Medulla oblongata (tissue), 1 donor: Measurements from ENCODE around the gene GPR142.
A peak's percentile ranks its signal among the peaks of the same experiment; 100 is the strongest.
"Not testable (repeated sequence)": the region's sequence is repeated elsewhere in the genome, so short reads cannot be mapped to it uniquely, and the experiment has no call there.

Experiments used
- DNase-seq: peaks from one replicate; pipeline ENCODE4 v3.0.0-alpha.2; 2015; ENCODE audit errors: extremely low spot score

GPR142 gene

DNA sequence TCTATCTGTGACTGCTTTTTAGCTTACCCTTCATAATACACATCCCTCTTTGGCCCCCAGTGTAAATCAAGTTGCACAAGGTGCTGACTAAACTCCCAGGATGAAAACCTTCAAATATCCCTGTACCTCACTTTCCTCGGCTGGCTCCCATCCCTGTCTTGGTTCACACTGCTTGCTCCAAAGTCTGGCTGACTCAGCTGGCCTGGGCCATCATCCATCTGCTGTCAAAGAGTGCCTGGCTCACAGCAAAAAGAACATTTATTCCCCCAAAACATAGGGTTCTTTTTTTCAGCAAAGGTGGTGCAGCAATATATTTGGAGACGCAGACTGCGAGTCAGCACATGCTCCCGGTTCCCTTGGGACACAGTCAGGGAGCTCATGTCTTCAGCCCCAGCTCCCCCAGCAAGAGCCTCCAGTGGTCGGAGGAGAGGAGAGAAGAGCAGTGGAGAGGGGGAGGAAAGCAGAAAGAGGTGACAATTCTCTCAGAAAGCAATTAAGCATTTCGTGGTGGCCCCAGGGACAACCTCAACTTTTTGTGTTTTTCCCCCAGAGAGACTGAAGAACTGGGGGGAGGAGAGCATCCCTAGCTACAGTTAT is 26.1 kb downstream of the GPR142 start:
- peak; percentile 42 for DNase-seq

DNA sequence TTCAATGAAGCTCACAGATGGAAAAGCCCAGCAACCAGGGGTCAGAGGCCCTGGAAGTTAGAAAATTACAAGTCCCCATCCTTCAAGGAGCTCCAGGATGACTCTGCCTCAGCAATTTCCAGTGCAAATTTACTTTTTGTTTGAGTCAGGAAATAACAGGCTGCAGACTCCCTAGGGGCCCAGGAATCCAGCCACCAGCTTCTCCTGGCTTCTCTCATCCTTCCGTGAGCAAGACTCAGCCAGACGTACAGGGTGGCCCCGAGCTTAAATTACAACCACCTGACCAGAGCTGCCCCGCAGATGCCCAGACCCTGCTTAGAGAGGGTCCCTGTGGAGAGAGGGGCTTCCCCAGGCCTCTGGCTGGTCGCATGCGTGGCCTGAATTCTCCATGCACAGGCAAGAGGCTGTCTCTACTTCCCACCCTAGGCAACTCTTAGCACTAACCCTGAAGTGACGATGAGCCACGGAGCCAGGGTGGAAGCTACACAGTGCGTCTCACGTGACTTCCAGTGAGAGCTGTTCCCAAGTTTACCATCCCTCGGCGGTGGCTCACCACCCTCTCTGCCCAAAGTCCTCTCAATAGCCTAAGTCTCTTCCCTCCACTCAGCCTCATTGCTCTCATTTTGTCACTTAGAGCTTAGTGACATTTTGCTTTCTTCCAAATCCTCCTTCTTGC is 27.1 kb downstream of the GPR142 start:
- no peak for DNase-seq

- DNase-seq = no peak
These were observed 27.7 kb downstream of the GPR142 start for GRCh38 chr17:74394977-74395376.

DNA sequence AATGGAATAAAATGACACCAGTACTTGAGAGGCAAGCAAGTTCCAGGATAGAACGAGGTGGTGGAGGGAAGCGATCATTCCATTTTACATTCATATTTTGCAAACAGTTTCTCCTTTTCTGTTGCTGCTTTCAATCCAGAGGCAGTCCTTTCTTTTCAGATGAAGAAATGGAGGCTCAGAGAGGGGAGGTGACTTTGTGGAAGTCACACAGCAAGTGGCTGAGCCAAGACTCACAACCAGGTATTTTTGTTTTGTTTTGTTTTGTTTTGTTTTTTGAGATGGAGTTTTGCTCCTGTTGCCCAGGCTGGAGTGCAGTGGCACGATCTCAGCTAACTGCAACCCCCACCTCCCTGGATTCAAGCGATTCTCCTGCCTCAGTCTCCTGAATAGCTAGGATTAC is 29.3 kb downstream of the GPR142 start:
- no peak for DNase-seq

GRCh38 chr17:74402048-74402447 is 34.7 kb downstream of the GPR142 start:
- no peak for DNase-seq

DNA sequence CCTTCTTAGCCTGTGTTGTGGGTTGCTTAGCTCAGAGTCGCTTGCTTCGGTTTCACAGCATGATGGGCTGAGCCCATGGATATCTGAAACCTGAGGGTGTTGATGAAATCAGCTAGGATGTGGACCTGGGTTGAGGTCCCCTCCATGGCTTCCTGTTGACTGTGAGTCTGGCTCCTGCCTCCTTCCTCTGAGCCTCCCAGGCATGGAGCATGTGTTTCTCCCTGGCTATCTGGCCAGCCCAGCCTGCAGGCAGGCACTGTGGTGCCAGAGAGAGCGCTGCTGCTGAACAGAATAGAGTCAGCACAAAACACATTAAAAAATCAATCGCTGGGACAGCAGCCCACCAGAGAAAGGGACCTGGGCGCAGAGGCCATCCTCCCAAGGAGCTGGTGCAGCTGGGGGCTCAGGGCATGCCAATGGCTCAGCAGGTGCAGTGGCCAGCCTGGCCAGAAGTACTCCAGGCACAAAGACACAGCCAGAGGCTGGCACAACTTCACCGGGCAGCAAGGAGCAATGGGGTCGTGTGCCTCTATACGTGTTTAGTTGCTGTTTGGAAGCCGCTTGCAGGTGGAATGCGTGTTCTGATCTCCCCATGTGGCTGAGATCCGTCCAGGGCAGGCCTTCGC is 36.3 kb downstream of the GPR142 start:
- DNase-seq = no peak

GRCh38 chr17:74404218-74404617 is 36.9 kb downstream of the GPR142 start:
- DNase-seq = no peak

DNA sequence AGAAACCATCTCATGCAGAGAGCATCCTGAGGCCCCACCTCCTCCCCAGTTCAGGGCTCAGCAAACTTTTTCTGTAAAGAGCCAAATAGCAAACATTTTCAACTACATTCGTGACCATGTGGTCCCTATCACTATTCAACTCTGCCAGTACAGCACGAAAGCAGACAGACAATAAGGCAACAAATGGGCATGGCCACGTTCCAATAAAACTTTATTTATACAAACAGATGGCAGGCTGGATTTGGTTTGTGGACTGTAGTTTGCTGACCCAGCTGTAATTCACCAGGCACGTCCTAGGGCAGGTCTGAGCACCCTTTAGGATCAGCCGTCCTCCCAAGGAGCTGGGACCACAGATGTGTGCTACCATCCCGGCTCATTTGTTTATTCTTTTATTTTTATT is 37.5 kb downstream of the GPR142 start:
- no peak for DNase-seq

GRCh38 chr17:74405311-74405710 is 38.0 kb downstream of the GPR142 start:
- DNase-seq = not testable (repeated sequence)

DNA sequence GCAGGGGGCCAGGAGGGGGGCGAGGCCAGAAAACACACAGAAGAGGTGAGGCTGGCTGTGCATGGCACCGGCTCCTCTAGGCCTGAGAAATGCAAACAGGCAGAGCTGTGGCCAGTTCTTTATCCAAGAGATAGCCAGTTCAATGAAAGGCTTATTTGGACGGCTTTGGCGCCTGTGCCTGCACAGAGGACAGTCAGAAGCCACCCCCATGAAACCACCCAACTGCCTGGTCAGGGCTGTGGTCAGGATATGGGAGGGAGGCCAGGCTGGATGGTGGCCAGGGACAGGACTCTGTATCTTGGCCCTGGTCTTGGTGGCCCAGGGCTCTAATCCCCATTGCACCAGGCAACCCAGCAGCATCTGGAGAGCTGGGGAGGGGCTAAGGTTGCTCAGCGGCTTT is 40.1 kb downstream of the GPR142 start:
- no peak for DNase-seq

GRCh38 chr17:74408262-74408661 is 41.0 kb downstream of the GPR142 start:
- DNase-seq = no peak

GRCh38 chr17:74408815-74409214 is 41.5 kb downstream of the GPR142 start:
- no peak for DNase-seq

DNA sequence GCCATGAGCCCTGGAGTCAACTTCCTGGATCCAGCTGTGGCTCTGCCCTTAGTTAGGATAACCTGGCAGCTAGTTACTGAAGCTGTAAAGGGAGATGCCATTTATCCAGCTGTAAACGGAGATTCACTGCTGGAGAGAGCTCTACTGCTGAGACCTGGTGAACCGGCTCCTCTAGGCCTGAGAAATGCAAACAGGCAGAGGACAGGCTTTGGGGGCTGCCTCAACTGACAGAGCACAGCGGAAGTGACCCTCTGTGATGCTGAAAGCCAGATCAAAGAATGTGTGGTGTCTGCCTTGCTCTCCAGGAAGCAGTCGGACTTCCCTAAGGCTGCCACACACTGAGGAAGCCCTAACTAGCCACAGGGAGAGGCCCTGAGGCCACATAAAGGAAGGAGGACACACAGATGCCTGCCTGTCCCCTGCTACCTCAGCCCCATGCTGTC is 42.7 kb downstream of the GPR142 start:
- no peak for DNase-seq

DNA sequence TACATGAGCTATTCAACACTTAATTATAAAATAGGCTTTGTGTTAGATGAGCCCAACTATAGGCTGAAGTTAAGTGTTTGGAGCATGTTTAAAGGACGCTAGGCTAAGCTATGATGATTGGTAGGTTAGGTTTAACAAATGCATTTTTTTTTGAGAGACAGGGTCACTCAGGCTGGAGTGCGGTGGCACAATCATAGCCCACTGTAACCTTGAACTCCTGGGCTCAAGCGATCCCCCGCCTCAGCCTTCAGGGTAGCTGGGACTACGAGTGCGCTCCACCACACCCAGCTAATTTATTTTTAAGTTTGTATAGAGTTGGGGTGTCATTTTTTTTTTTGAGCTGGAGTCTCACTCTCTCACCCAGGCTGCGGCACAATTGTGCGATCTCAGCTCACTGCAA is 45.3 kb downstream of the GPR142 start:
- DNase-seq = no peak

DNA sequence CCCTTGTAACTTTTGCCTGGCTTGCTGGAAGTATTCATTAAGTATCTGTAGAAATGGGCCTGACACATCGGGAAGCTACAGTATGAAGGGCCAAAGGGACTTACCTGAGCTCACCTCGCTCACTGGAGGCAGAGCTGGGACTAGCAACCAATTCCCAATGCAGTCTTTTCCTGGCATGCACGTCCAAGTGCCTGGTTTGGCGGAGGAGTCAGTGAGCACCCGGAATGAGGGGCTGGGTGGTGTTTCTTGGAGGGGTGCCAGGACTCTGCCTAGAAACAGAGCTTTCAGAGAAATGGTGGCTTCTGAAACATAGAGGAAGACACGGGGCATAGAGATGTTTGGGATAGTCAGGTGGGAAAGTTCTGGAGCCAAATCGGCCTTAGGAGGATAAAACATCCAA is 46.2 kb downstream of the GPR142 start:
- DNase-seq = no peak

DNA sequence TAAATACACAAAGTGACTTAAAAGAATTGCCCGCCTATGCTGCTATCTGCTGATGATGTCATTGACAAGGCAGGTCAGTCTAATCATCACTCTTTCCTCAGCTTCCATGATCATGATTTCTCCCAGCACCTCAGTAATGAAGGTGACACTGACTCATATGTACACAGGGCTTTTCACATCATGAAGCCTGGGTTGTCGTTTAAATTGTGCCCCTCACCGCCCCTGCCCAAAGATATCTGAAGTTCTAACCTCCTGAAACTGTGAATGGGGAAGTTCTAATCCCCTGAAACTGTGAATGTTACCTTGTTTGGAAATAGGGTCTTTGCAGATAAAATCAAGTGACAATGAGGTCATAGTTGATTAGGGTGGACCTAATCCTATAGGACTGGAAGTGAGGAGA is 47.2 kb downstream of the GPR142 start:
- no peak for DNase-seq

- no peak for DNase-seq
These were observed 48.5 kb downstream of the GPR142 start for GRCh38 chr17:74415608-74416396.

DNA sequence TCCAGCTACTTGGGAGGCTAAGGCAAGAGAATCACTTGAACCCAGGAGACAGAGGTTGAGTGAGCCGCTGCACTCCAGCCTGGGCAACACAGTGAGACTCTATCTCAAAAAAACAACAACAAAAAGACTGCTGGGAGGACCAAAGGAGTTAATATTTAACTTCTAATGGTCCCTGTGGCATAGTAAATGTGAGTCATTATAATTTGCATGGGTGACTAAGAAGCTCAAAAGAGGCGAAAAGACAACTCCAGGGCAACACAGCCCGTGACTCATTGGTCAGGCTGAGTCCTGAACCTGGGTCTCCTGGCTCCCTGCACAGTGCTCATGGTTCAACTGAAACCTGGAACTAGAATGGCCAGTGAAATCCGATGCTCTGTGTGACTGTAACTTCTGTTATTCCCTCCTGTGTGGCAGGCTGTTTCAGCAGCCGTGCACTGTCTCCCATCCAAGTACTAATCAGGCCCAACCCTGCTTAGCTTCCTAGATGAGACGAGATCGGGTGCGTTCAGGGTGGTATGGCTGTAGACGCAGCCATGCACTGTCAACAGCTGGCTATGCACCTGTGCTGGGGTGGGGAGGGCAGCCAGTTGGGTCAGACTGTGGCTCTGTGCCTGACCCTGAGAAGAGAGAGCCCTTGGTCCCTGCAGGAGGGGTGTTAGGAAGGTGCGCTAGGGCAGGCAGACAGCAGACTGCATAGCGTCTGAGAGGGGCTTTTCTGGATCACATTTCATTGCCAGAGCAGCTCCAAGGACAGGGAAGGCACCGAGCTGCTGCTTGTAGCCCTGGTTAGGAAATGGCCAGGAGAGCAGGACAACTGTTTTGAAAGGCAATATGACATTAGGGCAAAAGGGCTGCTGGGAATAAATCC is 50.1 kb downstream of the GPR142 start:
- no peak for DNase-seq

- no peak for DNase-seq
These were observed 52.7 kb downstream of the GPR142 start for GRCh38 chr17:74419928-74420411.
